Stromal cell of bone marrow (primary cell): ENCODE results near the gene MAPK10.
"Not testable (repeated sequence)": the region's sequence is repeated elsewhere in the genome, so short reads cannot be mapped to it uniquely, and the experiment has no call there.

Source experiments
- DNase-seq: peaks from one replicate; pipeline ENCODE4 v3.0.0-alpha.2; 2012; ENCODE audit warnings: low read depth

MAPK10 gene

GRCh38 chr4:86036736-86037135 lies 323.1 kb downstream of the MAPK10 start:
- no peak for DNase-seq

DNA sequence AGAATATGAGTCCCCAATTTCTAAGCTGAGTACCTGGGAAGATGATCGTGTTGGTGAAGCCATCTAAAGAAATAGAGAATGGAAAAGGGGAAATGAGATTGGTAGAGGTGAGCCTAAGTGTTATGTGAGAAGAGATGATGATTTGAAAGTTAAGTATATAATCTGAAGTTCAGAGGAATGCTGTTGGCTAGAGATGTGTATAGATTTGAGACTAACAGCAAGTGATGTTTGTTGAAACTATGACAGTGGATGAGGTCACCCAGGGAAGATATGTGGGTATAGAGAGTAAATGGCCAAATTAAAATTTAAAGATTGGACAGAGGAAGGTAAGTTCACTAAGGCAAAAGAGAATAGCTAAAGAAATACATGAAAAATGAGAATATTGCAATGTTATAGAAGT lies 324.2 kb downstream of the MAPK10 start:
- DNase-seq = no peak

DNA sequence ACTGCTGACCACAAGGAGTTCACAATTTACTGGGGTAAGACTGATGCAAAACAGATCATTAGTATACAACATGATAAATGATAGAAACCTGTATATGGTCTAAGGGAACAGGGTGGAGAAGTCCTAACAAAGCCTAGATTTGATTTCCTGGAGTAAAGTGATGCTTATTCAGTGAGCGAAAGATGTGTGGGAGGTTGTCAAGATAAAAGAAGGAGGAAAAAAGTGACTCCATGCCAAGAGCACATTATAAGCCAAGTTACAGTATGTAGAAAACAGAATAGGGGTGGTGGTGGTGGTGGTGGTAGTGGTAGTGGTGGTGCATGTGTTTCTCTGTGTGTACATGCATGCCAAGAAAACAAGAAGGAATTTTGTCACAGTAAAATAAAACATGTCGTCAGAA lies 325.2 kb downstream of the MAPK10 start:
- DNase-seq = no peak

DNA sequence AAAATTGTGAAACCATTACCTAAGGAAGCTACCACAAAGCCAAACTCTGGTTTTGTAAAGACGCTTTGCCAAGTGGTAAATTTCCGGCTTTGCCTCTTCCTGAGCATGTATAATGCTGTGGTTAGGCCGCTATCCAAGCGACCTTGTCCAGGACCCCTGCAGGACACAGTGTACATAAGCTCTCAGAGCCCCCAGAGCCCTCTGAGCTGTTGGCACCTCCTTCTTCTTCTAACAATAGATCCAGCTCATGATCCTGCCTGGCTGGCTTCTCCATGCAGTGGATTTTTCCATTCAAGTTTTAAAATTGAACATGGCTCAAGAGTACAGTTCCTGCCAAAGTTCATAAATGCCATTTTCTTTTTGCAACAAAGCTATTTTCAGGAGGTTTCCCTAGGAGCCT lies 326.7 kb downstream of the MAPK10 start:
- DNase-seq = peak; percentile 91

- DNase-seq = peak; percentile 75
Observed at GRCh38 chr4:86032476-86033022, 327.3 kb downstream of the MAPK10 start.

GRCh38 chr4:86031927-86032326 lies 327.9 kb downstream of the MAPK10 start:
- no peak for DNase-seq

GRCh38 chr4:86026720-86027119 lies 333.1 kb downstream of the MAPK10 start:
- DNase-seq = no peak

DNA sequence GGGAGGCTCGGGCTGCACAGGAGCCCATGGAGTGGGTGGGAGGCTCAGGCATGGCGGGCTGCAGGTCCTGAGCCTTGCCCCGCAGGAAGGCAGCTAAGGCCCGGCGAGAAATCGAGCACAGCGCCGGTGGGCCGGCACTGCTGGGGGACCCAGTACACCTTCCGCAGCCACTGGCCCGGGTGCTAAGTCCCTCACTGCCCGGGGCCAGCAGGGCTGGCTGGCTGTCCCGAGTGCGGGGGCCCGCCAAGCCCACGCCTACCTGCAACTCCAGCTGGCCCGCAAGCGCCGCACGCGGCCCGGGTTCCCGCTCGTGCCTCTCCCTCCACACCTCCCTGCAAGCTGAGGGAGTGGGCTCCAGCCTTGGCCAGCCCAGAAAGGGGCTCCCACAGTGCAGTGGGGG lies 338.2 kb downstream of the MAPK10 start:
- DNase-seq = not testable (repeated sequence)

- no peak for DNase-seq
Observed at GRCh38 chr4:86019906-86020305, 339.9 kb downstream of the MAPK10 start.

DNA sequence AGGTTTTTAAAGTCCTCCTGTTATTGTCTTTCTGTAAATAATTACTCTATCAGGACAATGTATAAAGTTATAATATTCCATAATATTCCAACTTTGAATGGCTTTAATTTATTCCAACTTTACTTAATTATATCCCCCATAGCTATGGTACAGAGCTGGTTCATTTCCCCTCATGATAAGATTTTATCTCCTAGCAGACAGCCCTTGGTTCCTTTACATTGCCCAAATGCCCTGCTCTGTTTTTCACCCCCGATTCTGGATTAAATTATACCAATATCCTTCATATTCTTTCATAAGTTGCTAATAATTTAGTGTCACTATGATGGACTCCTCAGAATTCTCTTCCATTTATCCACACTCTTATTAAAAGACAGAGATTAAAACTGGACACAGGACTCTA lies 340.5 kb downstream of the MAPK10 start:
- DNase-seq = no peak

DNA sequence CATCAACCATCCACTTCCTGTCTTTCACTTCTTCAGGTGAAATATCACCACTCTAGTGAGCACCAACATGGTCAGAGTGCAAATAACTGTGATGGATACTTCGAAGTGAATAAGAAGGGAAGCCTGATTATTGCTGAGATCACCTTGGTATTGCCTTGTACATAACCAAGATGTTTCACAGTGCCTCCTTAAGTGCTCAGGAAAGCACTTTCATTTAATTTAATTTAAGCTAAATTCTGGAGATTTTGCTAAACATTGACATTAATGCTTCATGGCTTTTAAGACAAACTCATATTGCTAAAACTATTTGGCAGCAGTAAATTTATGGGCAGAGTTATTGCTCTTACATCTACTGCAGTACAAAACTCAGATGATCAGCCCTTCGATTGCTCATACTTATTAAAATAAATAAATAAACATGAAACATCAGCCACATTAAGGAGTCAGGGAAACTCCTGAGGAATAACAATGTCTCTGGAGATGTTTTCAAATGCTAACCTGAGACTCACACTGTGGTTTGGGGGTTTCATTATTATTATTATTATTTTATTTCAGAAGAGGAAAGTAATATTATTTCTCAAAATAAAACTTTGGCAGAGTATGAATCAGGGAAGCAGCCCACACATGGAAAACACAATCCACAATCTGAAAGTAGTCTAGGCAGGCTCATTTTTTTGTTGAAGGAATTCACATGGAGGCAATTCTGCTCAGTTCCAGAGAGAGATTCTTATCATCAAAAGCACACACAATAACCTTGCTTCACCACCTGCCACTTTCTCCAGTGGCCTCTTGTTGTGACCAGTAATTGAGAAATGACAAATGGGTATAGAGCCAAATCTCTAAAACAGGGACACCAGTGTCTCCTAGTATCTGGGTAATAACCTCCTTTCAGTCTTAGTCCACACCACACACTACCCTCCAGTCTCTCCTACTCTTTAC lies 344.2 kb downstream of the MAPK10 start:
- no peak for DNase-seq

GRCh38 chr4:86014599-86014998 lies 345.3 kb downstream of the MAPK10 start:
- no peak for DNase-seq

DNA sequence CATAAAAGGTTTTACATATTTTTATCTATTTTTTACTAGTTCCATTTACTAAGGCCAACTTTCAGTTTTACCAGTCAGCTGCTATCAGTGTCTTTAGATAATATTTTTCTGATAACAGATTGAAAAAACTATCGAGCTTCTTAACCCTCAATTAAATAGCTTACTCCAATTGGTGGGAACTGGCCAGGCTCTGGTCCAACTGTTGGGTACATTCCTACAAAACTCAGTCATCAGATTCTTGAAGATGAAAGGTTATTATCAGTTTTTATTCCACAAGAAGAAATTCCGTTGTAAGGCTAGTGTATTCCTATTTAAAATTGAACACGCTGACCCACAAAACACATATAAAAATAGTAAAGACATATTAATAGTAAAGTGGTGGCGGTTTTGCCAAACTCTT lies 346.2 kb downstream of the MAPK10 start:
- no peak for DNase-seq

GRCh38 chr4:86011117-86011516 lies 348.7 kb downstream of the MAPK10 start:
- DNase-seq = peak; percentile 97

DNA sequence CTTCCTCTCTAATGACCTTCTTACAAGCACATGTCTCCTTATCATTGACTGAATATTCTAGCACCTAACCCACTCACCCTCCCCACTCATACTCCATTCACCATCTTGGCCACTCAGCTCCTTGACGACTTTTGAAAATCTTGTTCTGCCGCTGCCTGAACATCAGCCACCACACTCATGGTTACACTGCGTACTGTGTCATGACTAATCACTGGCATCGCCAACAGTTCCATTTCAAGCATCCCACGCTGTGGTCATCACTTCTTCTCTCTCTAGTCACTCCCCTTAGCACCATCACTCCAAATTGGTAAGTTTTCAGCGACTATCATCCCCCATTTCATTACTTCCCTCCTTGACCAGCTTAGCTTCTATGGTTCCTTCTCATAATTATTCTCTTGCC lies 352.8 kb downstream of the MAPK10 start:
- no peak for DNase-seq

DNA sequence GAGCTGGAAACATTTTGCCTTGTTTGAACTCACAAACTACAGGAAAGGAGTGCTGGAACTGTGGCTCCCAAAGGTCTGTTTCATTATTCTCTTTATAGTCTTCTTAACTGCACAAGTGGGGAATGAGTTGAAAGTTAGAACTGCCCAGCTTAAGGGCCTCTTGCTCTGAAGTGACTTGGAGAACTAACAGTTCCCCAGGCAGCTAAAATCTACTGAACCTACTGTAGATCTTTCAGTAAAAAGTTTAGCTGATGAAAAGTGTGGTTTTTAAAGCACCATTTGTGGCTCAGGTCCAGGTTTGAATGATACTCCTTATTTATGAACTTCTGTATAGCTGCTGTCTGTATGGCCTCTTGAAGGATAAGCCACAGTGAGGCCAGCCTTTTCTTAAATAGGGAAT lies 353.8 kb downstream of the MAPK10 start:
- DNase-seq = no peak

DNA sequence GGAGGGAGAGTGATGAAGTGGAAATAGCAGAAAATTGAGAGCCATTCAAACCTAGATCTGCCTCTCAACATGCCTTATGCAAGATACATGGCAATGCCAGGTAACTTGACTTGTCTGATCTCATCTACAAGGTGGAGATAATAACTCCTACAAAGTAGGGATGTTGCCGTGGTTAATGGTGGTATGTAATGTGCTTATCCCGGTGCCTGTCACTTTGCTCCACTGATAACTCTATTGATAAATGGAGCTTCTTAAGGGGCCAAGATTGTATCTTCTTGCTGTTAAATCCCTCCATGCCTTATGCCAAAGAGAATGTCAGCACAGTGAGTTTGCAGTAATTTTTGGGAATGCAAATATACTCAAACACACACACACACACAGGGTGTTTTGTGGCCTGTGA lies 355.8 kb downstream of the MAPK10 start:
- no peak for DNase-seq

- DNase-seq = no peak
Observed at GRCh38 chr4:86001591-86001990, 358.3 kb downstream of the MAPK10 start.

DNA sequence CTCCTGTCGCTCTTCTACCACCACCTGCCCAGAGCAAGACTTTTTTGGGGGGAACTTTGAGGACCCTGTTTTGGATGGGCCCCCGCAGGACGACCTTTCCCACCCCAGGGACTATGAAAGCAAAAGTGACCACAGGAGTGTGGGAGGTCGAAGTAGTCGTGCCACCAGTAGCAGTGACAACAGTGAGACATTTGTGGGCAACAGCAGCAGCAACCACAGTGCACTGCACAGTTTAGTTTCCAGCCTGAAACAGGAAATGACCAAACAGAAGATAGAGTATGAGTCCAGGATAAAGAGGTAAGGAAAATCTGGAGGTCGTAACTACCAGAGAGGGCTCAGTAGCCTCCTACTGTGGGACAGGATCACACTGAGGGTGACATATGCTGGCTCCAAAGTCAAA lies 364.5 kb downstream of the MAPK10 start:
- DNase-seq = no peak

DNA sequence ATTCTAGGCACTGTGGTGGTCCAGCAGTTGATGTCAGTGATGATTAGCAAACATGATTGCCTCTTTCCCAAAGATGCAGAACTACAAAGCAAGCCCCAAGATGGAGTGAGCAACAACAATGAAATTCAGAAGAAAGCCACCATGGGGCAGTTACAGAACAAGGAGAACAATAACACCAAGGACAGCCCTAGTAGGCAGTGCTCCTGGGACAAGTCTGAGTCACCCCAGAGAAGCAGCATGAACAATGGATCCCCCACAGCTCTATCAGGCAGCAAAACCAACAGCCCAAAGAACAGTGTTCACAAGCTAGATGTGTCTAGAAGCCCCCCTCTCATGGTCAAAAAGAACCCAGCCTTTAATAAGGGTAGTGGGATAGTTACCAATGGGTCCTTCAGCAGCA lies 365.3 kb downstream of the MAPK10 start:
- DNase-seq = no peak

GRCh38 chr4:85993641-85994040 lies 366.2 kb downstream of the MAPK10 start:
- DNase-seq = no peak

DNA sequence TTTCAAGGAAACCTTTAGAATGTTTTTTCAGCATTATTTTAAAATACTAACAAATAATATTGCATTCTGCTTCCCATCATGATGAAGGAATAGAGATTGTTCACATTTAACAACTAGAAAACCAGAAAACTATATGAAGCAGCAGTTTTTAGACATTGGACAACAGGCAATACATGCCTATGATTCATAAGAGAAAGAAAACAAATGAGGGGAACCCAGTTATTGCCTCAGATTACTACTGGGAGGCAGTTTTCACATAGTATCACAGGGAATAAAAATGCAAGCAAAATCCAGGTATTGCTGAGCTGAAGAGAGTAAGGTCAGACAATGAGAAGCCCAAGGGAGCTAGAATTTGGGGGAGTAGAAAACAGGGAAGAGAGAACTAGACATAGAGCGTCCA lies 373.6 kb downstream of the MAPK10 start:
- no peak for DNase-seq

- DNase-seq = no peak
Observed at GRCh38 chr4:85979276-85979675, 380.6 kb downstream of the MAPK10 start.

DNA sequence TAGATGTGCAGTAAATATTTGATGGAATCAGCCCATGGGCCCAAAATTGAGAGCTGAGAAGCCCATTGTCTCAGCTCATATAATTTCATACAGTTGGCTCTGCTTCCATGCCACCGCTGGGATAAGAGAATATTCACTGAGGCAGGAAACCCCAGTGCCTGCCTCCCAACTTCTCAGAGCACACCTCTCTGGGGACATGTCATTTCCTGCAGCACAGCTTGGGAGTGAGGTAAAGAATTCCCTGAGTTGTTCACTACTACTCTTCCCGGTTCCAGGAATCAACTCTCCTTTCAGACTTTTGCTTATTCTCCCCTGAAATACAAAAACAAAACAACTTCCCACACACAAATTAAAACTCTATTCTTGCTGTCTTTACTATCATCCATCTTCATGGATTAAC lies 389.3 kb downstream of the MAPK10 start:
- DNase-seq = no peak
